HG03103 (cell line): ENCODE measurements around the gene TMEM63C.
"Not testable (repeated sequence)": the region's sequence is repeated elsewhere in the genome, so short reads cannot be mapped to it uniquely, and the experiment has no call there.

Source experiments
- ATAC-seq: cut with Tn5 transposase; IDR thresholded peaks from one replicate; pipeline ENCODE4 v1.9.1; 2021; ENCODE audit warnings: low read depth; ENCODE audit not compliant: unreplicated experiment

The TMEM63C gene

GRCh38 chr14:77273796-77274195, 92.2 kb downstream of the TMEM63C start:
- ATAC-seq: no peak

DNA sequence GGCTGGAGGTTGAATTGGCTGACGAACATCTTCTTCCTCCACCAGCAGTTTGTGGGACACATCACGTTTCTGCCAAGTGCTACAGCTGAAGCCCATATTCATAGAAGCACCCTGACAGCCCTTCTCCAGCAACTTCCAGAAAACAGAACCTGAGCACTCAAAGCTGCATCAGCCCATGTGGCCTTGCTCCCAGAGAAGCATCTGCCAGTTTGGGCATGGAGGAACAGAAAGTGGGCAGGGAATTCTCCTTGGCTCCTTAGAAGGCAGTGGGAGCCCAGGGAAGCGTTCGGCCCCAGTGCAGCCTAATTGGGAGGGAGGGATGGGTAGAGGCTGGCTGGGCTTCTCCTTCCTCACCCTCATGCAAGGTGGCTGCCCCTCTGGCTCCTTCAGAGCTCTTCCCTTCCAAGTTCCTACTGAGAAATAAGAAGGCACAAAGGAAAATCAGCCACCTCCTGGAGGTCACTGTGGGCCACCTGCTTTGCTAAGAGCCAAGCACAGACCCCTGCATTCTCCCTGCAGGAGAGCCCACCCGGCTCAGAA, 93.5 kb downstream of the TMEM63C start:
- ATAC-seq: no peak

DNA sequence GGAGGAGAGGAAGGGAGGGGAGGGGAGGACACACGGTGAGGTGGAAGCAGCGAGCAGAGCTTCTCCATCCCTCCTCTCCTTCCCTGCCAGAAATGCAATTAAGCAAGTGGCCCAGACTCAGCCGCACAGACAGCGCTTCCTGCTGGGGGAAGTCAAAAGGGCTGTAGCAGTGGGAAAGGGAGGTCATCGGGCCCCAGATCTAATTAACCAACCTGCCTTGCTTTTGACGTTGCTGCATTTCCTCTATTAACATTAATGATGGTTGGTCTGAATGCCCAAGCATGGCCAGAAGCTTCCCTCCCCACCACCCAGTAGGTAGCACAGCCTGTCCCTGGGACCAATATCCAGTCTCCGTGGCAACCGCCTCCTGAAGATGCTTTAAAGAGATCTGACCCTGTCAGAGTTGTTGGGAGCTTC, 94.0 kb downstream of the TMEM63C start:
- no peak for ATAC-seq

DNA sequence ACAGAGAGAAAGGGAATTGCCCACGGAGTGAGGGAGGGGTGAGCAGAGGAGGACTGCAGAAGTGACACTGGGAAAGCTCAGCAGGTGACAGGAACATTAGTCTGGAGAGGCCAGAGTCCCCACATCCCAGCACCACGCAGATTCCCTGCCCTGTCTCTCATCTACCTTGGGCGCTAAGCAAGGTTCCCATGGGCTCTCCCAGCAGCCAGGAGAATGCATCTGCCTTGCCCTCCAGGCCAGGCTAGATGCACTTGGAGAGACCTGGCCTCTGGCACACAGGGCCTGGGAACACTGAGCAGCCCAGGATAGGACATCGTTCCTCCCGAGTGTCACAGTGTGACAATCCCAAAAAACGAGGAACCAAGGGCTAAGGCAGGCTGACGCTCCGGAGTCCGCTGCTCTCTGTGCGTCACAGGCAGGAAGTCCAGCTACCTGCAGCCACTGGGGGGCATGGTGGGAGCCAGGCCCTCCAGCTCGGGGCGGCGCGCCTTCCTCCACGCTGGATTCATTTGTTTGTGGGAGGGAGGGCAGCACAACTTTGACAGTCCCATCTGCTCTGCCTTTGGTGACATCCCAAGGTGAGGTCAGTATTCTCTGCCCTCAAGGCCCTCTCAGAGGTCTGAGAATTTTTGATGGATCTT, 94.8 kb downstream of the TMEM63C start:
- no peak for ATAC-seq

GRCh38 chr14:77276959-77277358, 95.4 kb downstream of the TMEM63C start:
- no peak for ATAC-seq

GRCh38 chr14:77278461-77279230, 97.0 kb downstream of the TMEM63C start:
- ATAC-seq: no peak

- ATAC-seq: no peak
Observed at GRCh38 chr14:77279719-77280118, 98.1 kb downstream of the TMEM63C start.

DNA sequence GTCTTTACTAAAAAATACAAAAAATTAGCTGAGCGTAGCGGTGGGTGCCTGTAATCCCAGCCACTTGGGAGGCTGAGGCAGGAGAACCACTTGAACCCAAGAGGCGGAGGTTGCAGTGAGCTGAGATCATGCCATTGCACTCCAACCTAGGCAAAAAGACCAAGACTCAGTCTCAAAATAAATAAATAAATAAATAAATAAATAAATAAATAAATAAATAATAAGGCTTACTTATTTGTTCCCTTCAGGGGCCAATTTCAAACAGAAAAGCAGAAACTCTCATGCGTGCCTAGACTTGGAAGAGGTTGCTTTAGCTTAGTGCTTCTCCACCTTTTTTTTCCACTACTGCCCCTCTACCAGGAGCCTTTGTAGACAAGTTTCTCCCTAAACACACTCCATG, 99.3 kb downstream of the TMEM63C start:
- not testable (repeated sequence) for ATAC-seq

- ATAC-seq: no peak
Observed at GRCh38 chr14:77281852-77282410, 100.3 kb downstream of the TMEM63C start.

DNA sequence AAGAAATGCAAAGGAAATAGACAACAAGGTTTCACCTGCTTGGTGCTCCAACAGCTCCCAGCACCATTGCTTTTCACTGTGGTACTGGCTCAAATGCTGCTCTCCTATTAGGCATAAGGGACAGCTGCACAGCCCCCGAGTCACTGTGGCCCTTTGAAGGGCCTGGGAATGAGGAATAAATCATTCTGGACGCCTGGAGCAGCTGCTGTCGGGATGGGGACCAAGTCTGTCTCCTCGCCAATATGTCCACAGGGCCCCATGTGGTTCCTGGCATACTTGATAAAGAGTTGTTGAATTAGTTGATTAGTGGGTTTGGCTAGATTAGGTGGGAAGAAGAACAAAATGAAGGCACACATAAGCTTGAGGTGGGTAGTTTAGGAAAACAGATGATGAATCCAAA, 102.5 kb downstream of the TMEM63C start:
- ATAC-seq: no peak

DNA sequence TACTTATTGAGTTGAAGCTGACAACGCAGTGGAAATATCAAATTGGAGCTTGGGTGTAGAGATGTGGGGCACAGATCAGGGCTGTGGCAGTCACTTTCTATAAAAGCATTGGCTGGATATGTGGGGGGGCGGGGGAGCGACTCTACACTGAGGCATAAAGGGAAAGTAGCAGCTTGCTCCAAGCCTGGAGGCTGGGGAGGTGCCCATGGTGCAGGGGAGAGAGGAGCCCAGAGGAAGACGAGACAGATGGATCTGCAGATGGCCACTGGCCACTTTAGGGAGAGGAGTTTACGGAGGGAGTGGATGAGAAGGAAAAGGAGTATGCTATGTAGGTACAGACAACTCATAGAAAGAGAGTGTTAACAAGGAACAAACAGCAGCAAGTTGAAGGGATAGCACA, 102.9 kb downstream of the TMEM63C start:
- no peak for ATAC-seq

DNA sequence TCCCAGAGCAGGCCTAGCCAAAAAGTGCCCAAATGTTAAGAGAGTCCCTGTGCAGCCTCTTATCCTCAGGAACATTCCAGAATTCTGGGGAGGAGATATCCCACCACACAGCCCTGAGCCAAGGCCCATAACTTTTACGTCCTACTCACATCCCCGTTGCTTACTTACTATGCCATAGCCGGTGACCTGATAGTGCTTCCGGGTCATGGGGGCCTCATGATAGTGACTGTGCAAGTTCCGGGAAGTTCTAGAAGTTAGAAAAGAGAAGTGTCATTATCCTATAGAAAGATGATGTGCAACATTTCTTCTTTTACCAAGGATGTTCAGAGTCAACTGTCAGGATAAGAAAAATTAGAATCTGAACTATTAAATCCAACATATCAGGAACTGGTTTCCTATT, 105.0 kb downstream of the TMEM63C start:
- ATAC-seq: no peak

GRCh38 chr14:77290705-77291104, 109.1 kb downstream of the TMEM63C start:
- ATAC-seq: no peak

DNA sequence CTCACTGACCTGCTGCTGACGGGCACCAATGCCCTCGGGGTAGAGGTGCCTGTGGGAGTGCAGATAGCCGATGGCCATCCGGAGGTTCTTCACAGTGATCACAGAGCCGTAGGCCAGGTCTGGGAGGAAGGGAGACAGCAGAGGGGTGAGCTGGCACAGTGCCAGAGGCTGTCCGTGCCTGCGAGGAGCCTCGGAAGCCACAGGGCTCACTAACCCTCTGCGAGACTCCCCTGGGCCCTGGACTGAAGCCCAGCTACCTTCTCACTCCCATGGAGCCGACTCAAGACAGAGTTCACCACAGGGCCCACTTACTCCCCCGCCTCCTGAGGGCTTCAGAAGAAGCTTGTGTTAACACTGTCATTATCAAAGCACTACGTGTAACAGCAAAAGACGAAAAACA, 114.6 kb downstream of the TMEM63C start:
- no peak for ATAC-seq

- ATAC-seq: no peak
Observed at GRCh38 chr14:77296906-77297305, 115.3 kb downstream of the TMEM63C start.

- ATAC-seq: no peak
Observed at GRCh38 chr14:77299771-77300170, 118.2 kb downstream of the TMEM63C start.

DNA sequence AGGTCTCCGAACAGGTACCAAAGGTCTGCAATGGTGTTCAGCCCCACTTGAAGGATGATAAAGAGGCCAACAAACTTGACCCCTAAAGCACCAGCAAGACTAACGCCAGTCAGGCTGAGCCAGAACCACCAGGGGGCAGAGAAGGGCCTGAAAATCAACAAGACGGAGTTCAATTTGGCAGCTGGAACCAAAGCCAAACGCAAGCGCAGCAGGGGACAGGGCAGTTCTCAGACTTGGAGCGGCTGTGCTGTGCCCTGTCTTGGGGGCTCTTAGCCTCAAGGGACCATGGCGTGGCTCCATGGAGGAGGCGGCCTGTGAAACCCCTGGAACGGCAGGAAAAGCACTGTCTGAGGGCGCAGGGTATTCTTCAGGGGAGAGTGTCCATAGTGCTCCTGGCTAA, 119.5 kb downstream of the TMEM63C start:
- no peak for ATAC-seq

GRCh38 chr14:77302926-77303325, 121.3 kb downstream of the TMEM63C start:
- no peak for ATAC-seq

- no peak for ATAC-seq
Observed at GRCh38 chr14:77303417-77304156, 122.0 kb downstream of the TMEM63C start.

DNA sequence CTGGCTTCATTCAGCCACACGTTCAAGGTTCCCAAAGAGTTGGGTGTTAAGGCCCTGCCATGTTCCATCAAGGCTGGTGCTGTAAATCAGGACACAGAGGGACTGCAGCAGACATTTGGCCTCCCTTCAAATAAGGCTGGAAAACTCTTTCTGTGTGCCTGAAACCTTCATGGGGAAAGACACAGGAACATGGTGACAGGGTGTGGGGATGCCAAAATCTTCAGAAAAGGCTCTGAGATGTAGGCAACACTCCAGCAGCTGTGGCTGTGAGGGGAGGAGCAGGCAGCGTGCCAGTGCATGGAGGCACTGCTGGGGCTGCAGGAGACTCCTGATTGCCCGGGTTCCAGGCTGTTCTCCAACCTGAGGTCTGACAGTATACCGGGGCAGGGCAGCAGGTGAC, 124.1 kb downstream of the TMEM63C start:
- ATAC-seq: no peak

GRCh38 chr14:77306416-77306815, 124.8 kb downstream of the TMEM63C start:
- ATAC-seq: no peak
